HTR-8/SVneo (cell line): ENCODE measurements around the gene SHC4.

ENCODE experiments used
- DNase-seq: peaks from one replicate; pipeline ENCODE4 v3.0.0; 2011; ENCODE audit warnings: low spot score, mixed read lengths; ENCODE audit not compliant: insufficient read length
- FAIRE-seq: peaks from 2 replicates; lab custom pipeline; 2011; peaks lifted over from hg19 to GRCh38; lab: Jason Lieb, UNC

The SHC4 gene, protein sequence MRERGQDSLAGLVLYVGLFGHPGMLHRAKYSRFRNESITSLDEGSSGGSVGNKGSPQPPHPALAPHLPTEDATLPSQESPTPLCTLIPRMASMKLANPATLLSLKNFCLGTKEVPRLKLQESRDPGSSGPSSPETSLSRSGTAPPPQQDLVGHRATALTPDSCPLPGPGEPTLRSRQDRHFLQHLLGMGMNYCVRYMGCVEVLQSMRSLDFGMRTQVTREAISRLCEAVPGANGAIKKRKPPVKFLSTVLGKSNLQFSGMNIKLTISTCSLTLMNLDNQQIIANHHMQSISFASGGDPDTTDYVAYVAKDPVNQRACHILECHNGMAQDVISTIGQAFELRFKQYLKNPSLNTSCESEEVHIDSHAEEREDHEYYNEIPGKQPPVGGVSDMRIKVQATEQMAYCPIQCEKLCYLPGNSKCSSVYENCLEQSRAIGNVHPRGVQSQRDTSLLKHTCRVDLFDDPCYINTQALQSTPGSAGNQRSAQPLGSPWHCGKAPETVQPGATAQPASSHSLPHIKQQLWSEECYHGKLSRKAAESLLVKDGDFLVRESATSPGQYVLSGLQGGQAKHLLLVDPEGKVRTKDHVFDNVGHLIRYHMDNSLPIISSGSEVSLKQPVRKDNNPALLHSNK

DNA sequence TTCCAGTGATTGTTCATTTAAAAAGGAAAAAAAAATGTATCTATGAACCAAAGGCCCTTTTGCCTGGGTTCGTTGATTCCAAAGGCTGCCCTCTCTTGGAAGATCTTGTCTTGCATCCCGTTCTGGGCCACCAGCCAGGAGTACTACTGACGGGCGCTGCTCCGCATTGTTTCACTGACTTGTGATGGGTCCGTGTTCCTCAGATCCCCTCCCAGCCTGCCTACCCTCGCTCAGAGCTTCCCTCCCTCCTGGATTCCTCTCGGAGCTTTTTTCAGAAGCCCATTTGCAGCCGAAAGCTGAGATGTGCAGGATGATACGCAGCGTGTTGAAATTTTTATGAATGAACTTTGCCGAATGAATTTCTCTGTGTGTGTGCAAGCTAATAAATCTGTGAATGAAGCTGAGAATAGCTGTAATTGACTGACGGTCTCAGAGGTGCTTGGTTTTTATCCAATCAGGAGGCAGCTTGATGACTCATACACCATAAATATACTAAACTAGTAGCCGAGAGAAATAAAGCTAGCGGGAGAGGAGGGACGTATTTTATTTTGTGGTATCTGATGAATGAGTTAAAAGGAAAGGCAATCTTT is at the start of gene SHC4:
Gene SHC4, minus strand, starts transcription at position 396 of the 590 bp plus-strand sequence. CDS start 904 bp downstream, outside the sequence.
- DNase-seq: peak; percentile 71
- peak; percentile 72 for FAIRE-seq

DNA sequence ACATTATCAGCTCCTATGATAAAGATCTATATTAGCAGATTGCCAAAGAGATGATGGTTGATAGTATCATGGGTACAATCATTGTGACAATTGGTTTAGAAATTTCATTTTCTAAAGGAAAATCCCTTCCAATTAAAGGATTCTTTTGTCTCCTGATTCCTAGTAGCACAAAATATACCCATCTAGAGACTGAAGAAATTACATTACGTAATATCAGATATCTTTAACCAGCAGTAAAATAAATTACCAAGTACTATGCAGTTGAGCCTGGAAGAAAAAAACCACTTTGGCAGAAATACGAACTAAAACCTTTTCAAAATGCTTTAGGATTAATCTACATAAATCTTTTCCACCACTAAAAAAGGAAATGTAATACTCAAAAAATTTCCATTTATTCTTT is 35.6 kb upstream of the SHC4 start:
- DNase-seq (no peak), FAIRE-seq (no peak)

DNA sequence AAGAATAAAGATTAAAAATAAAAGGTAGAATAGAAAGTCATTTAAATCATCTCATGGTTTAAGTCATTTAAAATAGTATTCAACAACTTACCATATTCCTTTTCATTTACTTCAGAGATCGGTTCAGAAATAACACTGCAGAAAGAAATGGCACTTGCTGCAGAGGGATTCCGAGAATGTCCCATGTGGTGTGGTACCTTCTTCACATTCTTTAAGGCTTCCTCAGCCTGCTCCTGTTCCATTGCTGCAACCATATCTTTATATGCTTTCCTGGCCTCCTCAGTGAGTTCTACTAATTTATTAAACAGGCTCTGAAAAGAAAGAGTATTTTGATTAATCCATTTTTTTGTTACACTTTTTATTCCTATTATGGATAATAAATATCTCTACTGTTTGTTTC is 32.6 kb upstream of the SHC4 start:
- FAIRE-seq: no peak
- DNase-seq: no peak

DNA sequence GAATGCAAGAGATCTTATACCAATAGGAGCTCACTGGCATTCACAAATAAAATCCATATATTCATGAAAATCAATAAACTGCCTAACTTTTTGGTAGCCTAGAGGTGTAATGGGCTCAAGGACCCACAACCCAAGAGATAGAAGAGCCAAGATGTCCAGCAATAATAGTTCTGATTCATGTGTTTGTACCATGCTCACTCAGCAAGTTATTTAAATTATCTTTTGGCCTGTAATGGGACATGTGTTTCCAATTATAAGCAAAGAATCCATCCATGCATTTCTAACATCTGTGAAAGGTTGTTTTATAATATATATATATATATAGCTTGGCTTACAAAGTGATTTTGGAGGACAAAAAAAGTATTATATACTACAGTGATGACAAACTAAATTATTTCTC is 29.7 kb upstream of the SHC4 start:
- FAIRE-seq: no peak
- DNase-seq: no peak

DNA sequence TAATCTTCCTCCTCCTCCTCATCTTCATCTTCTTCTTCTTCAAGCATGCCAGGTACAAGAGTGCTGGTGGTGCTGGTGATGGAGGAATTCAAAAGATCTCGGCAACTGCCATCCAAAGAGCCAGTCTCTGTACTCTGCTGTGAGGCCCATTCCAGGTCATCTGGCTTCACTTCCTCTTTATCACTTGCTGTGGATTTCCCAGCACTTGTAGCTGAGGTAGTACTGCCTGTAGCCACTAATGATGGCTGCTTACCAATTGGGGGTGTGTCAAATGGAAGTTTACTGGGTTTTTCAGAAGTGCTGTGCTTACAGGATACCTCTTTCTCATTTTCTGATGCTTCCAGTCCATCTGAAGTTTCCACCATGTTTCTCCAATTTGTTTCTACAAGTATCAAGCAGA is 28.8 kb upstream of the SHC4 start:
- DNase-seq (no peak), FAIRE-seq (no peak)

DNA sequence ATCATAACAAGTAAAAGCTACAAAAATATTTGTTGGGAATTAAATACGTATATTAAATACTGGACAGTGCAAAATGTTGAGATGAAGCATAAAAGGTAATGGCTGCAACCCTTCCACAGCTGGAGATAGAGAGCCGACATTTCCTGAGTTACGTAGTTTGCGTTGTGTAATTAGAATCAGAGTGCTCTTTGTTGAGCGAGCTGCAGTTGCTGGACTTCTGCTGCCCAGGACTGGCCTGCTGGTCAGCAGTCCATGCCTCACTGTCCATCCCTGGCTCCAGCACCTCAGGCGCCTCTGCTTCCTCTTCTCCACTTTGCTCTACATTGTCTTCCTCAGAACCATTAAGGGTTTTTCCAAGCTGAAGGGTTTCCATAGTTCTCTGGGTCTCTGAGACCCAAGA is 28.4 kb upstream of the SHC4 start:
- DNase-seq (no peak), FAIRE-seq (no peak)

DNA sequence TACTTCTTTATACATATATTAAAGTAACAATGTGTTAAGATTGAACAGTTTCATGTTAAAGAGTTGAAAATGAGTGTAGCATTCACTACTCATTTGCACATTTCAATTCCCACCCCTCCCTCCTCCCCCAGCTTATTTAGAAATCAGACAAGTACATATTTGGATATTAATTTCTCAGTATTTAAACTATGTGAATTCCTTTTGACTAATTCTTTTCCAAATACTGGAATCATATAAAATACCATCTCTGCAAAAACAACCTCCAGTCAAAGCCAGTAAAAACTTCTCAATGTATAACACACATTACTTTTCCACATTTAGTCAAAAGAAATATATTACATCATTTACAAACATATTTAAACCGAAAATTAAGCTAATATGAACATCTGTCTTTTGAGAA is 25.5 kb upstream of the SHC4 start:
- no peak for DNase-seq

DNA sequence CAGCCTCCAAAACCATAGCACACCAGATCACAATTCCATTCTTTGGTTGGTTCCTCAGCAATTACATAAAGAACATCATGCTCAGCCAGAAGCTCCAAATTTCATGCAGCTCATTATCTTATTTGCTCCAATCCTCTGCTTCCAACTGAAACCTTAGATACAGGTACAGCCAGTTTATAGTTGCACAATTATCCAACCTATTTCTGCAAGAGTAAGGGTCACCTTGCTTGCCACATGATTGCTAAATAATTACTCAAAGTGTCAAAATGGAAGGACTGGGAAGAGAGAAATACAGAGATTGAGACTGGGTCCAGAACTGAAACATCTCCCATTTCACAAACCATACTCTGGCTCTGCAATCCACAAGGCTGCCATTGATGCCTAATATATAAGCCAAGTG is 23.4 kb upstream of the SHC4 start:
- FAIRE-seq: no peak

More for the DNA sequence above, 25.5 kb upstream of the SHC4 start:
- FAIRE-seq: no peak

DNA sequence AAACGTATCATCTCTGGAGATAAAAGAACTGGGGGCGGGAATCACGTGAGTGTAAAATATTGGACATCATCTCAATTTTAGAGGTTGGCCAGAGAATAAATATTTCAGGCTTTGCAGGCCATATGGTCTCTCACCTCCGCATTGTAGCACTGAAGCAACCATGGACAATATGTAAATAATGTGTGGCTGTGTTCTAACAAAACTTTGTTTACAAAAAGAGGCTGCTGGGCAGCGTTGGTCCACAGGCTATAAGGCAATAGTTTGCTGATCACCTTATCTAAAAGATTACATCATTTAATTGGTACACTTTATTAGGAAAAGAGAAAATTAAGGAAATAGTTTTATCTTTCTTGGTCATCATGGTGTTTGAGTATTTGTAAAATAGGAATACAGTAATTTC is 22.5 kb upstream of the SHC4 start:
- FAIRE-seq (no peak), DNase-seq (no peak)

More for the DNA sequence above, 23.4 kb upstream of the SHC4 start:
- no peak for DNase-seq

DNA sequence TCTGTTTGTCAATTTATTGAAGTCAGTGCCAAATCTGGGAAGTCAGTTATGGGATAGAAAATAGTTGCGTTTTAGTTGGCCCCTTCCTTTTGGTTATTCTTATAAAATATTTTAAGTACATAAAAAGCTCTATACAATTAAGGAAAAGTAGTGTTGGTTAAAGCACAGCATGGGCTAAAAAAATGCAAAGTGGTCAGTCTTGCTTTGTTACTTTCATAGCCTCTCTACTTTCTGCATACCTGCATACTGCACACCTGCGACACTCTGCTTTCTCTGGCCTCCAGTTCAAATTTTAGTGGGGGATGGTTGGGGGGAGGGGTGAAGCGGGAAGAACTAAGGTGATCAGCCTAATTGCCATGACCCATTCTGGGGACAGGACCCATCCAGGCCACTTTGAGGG is 21.8 kb upstream of the SHC4 start:
- DNase-seq: no peak
- FAIRE-seq: no peak

DNA sequence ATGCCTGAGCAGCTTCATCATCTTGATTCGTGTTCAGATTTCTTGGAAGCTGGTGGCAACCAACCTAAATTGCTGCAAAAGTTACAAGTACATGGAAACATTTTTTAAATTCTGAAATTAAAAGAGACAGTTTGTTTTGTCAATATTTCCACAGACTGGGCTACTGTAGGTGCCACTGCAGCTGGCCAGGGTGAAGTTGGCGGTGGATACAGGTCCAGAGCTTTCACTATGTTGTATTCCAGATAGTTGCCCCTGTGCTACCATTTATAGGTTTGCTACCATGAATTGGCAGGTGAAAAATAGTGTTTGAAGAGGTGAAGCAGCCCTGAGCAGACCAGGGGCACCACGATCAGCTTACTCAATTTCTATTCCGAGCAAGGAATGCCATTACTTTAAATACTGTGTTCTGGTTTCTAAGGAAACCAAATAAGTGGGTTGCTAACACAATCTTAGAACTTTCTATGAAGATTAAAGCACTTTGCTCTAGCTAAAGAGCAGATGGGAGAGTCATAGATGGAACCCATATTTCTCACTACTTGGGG is 21.2 kb upstream of the SHC4 start:
- no peak for DNase-seq
- no peak for FAIRE-seq

DNA sequence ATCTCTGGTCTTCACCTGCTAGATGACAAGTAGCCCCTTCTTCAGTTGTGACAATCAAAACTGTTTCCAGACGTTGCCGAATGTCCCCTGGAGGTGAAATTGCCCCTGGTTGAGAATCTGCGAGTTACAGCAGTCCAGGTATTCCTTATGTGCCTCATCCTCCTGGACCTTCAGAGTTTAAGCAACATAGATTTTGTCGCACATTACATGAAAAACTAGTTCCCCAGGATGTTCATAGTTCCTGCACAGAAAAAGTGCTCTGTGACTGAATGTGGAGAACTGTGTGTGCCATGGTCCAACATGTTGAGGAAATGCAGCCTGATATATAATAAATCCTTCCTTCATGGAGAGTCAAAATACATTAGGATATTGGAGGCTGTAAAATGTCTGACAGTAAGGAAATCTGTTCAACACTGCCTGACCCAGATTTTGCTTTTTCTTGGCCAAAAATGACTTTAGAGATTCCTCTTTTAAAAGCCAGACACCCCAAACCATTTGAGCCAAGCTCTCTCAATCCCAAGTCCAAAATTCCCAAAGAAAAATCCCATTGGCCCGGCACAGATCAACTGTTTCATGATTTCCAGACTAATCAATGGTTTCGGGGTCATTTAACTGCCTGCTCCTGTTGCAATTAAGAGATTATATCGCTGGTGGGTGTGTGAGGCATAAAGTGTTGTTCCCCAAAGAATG is 20.4 kb upstream of the SHC4 start:
- no peak for FAIRE-seq

DNA sequence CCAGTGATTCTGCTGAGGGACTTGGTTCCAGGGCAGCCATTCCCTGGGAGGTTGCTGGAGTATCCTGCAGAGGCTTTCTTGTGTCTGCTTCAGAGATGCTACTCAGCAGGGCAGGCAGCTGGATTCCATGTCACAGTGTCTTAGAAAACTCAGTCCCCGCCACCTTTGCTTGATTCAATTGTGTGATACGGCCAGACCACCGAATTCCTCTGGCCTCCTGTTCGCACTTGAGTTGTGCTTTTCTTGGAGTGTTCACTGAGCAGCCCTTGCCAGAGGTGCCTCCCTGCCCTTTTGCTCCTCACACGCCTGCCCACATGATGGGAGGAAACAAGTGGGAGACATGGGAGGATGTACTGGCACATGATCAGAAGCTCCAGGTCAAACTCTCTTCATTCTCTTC is 19.6 kb upstream of the SHC4 start:
- no peak for DNase-seq
- FAIRE-seq: no peak

More for the DNA sequence above, 20.4 kb upstream of the SHC4 start:
- no peak for DNase-seq

DNA sequence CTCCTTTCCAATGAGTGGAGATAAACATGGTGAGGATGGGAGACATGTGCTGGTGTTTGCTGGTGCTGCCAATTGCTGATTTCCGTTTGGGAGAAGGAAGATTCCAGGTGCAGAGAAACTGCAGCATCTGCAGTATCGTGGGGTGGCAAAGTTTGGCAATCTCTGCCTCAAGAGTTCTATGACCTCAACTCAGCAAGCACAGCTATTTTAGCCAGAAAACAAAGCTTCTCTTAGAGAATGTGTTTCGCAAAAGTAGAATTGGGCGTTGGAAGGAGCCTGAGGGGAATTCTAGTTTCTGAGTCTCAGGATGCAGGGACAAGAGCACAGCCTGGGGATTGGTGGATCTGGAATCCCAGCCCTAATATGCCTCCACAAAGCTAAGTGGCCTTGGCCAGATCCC is 18.2 kb upstream of the SHC4 start:
- FAIRE-seq: no peak
- no peak for DNase-seq

DNA sequence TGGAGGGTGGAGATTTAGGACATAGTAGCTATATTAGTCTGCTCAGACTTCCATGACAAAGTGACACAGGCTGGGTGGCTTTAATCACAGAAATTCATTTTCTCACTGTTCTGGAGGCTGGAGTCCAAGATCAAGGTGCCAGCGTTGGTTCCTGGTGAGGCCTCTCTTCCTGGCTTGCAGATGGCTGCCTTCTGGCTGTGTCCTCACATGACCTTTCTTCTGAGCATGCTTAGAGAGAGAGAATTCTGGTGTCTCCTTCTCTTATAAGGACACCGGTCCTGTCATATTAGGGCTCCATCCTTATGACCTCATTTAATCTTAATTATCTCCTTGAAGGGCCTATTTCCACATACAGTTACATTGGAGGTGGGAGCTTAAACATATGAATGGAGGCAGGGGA is 14.9 kb upstream of the SHC4 start:
- FAIRE-seq (no peak), DNase-seq (no peak)

DNA sequence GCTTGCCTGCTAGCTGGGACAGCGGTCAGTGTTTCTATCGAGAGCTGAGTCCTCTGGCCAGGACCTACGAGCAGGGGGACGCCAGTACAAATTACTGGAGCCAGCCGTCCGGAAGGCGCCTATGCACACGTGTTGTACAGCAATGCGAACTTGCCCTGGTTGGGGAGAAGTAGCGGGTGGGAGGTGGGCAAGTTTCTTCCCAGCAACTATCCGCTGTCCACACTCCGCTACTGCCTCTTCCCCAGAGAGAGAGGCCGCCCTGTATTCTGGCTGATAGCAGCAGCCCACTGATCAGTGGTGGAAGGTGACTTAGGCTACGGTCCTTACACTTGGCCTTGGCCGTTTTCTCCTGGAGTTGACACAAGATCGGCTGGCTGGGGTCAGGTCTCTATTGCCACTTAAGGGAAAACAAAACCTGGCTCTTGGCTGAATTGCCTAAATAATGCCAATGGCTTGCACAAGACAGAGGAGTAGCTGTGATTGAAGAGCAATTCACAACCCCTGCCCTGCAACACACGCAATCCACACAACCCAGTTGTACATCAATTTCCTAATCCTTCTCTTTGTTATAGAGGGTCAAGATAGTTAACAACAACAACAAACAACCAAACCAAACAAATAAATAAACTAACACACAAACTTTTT is 12.8 kb upstream of the SHC4 start:
- no peak for DNase-seq
- no peak for FAIRE-seq

DNA sequence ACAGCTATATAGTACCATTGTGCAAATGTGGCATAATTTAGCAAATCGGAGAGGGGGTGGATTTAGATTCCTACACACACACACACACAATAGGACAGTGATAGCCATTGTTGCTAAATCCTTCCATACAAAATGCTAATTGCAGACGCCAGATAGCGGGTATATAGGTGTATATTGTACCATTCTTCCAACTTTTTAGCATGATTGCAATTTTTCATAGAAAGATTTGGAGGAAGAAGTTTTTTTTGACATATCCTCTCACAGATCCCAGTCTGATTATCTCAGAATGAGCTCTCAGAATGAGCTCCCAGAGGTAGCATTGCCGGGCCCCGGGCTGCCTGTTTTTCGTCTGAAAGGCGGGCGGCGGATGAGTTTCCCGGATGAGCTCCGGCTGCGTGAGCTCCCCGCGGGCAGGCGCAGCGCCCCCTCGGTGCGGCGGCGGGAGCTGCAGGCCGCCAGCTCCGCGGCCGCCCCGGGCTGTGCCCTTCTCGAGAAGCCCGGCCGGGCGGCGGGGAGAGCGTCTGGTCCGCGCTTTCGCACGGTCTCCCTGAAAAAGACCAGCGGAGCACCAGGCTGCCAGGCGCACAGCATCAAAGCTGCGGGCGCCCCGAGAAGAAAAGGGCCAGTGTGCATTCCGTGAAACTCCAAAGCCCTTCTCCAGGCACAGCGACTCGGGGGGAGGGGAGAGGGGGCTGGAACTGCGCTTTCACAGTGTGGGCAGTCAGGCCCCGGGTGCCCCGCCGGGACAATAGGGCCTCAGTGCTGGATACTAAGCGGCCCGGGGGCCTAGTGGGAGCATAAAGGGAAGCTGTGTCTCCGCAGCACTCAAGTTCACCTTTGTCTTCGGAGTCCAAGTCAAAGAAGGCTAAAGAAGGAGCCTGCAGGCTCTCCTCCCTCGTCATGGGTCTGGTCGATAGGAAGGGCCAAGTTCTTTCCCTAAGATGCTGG is 12.0 kb upstream of the SHC4 start:
- FAIRE-seq (no peak), DNase-seq (peak; percentile 71)

DNA sequence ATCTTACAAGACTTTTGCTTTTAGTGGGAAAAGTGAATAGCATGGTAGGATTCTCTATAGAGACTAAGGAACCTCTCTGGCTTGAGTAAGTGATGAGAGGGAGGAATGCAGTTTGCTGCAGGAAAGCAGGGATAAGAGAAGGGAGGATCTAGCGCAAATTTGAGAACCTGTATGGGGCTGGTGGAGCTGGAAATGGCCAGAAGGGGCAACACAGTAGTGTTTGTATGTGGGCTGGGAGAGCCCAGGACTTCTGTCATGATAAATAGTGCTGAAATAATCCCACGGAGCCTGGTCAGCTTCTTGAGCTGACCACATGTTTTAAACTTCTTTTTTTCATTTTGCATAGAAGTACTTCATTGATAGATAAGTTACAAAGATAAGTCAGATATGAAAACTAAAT is 11.2 kb upstream of the SHC4 start:
- no peak for FAIRE-seq
- no peak for DNase-seq
